GM10266 (cell line): ENCODE measurements around the gene GFPT1.
A peak's percentile ranks its signal among the peaks of the same experiment; 100 is the strongest.

Experiments
- DNase-seq: peaks from one replicate; pipeline ENCODE4 v3.0.0; 2012; ENCODE audit errors: extremely low spot score
- TF ChIP-seq, protein P1 (sequence below): IDR thresholded peaks from 2 replicates; pipeline ENCODE4 v1.5.1; 2012; ENCODE audit warnings: mild to moderate bottlenecking, low read depth; ENCODE audit not compliant: control insufficient read depth, insufficient read depth; ENCODE audit errors: missing control alignments

The GFPT1 gene

DNA sequence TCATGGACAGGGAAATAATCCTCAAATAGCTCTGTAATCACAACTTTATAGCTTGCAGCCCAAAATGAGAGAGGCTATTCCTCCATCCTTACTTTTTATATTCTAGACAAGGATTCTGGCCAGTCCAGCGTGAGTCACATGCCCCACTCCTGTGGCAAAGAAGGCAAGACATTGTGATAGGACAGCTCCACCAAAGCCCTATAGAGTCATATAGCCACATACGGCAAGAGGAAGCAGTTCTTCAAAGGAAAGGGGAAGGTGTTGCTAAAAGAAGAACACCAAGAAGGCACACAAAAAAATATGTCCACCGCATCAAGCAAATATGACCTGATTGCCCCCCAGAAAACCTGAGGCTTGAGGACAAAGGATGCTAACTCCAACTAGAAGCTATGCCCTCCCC lies 3.4 kb upstream of the GFPT1 start:
- DNase-seq = no peak
- TF ChIP-seq, protein P1, sequence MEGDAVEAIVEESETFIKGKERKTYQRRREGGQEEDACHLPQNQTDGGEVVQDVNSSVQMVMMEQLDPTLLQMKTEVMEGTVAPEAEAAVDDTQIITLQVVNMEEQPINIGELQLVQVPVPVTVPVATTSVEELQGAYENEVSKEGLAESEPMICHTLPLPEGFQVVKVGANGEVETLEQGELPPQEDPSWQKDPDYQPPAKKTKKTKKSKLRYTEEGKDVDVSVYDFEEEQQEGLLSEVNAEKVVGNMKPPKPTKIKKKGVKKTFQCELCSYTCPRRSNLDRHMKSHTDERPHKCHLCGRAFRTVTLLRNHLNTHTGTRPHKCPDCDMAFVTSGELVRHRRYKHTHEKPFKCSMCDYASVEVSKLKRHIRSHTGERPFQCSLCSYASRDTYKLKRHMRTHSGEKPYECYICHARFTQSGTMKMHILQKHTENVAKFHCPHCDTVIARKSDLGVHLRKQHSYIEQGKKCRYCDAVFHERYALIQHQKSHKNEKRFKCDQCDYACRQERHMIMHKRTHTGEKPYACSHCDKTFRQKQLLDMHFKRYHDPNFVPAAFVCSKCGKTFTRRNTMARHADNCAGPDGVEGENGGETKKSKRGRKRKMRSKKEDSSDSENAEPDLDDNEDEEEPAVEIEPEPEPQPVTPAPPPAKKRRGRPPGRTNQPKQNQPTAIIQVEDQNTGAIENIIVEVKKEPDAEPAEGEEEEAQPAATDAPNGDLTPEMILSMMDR = no peak

DNA sequence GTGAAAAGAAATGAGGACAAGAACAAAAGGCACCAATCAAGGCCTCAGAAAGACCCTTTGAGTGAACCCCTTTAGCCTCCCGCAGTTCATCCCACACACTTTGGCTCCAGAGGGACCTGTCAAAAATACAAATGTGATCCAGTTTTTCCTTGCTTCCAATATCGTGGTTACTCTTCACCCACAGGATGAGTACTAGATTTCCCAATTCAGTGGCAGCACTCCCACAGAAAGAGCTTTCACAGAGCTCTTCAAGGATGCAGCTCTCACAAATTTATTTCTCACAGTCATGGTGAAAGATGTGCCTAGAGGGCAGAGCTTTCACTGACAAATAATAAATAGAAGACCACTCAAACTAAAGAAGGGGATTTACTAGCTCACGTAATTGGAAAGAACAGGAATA lies 3.0 kb upstream of the GFPT1 start:
- TF ChIP-seq, protein P1 = no peak
- DNase-seq = no peak

DNA sequence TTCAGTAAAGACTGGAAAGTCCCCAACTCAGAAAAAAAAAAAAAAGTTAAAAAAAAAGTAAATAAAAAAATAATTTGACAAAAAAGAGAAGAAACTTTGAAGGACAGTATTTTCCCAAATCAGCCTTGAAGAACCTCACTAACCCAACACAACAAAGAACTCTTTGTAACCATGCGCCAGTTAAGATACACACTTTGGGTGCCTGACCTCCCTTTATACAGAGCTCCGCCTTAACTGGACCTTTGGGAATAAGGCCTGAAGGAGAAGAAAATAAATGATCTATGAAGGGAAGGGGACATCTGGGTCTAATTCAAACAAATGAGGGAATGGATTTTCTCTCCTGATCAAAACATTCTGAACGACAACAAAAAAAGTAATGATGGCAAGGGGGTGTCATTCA lies 2.2 kb upstream of the GFPT1 start:
- DNase-seq = no peak
- TF ChIP-seq, protein P1 = no peak

DNA sequence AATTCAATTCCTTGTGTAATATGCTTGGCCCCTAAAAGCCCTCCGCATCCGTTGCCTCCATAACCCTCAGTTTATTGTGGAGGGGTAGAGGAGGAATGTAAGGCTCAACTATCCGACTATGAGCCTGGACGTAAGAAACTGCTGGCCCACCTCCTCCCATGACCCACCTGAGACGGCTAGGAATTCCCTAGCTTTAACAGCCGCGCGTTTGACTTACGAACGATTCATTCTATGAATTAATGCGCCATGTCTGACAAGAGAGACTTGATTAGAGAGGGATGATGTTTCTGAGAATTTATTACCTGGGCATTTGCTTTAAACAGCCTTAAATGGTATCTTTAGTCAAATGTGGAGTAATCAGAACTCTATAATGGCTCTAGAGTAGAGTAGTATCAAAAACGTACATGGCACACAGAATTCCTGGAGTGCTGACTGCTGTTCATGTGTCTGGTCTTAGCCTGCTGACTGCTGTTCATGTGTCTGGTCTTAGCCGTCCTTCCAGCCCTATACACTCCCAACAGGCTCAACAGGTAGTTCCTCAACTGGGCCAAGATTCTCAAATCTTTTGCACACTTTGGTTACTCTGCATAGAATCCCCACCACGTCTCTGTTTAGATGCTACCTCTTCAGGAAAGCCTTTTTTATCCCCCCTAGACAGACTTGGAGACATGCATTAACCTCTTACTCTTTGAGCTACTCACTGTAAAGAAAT lies 899 bp upstream of the GFPT1 start:
- TF ChIP-seq, protein P1 = no peak
- no peak for DNase-seq

DNA sequence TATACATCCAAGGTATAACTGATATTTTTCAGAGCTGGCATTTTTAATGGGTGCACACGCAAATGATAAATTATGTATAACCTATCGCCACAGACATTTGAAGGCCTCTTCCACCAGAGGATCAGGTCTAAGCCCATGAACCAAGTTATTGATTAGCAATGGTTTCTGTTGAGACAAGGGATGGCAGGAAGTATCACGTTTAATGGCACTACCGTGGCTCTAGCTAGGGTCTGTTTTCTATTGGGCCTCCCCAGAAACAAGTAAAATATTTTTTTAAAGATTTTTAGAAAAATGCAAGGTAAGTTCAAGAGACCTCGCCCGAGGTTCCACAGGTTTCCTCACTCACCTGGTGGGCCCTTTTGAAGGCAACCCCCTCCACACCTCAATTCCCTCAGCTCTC lies 667 bp downstream of the GFPT1 start:
- TF ChIP-seq, protein P1 = no peak
- DNase-seq = no peak

DNA sequence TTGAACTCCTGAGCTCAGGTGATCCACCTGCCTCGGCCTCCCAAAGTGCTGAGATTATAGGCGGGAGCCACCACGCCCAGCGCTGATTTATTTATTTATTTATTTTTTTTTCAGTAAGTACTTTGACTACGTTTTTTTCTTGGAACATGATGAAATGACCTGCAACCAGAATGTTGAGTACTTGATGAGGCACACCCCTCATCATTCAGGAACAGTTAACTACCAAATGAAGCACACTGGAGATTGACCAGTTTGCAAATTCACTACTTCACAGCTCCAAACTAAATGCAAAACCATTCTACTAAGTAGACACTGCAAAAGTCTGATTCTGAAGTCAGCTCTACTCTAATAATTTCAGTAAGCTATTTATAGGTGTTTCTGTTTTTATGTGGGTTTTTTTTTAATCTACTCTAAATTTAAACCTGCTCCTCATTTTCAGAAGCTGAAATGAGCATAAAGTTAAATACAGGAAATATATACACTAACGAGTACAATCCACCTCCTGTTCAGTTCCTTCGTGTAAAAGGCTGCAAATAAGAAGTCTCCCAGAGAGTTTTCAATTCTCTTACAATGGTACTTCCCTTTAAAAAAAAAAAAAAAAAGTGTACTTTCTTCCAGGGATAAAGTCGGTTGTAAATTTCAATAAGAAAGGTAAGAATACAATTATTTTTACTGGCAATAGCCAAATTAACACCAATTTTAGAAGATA lies 1.4 kb downstream of the GFPT1 start:
- peak; percentile 32 for DNase-seq
- TF ChIP-seq, protein P1 = no peak

DNA sequence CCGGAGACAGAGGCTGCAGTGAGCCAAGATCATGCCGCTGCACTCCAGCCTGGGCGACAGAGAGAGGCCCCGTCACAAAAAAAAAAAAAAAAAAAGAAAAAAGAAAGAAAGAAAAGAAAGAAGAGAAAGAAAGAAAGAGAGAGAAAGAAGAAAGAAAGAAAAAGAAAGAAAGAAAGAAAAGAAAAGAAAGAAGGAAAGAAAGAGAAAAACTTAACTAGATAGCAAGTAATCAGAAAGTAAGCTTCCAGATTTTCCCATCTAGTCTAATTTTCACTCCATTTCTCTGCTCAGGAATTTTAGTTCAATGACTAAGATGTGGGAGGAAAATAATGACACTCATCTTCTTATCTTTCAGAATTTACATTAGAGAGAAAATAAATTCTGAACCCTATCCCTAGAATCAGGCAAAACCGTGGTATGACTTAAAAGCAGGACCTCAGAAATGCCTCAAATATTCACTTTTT lies 2.4 kb downstream of the GFPT1 start:
- TF ChIP-seq, protein P1 = no peak

More for the DNA sequence above, 2.4 kb downstream of the GFPT1 start:
- no peak for DNase-seq
